CD4-positive, alpha-beta T cell (primary cell): ENCODE data around the gene ECT2L. TPM values are rescaled to one million over a fixed set of nuclear protein-coding genes. Genes with fewer than 3 reads are reported as not detected.

Experiments used
- ATAC-seq: fragments of 200-7000 bp; cut with Tn5 transposase; one replicate; pipeline ENCODE4 v1.10.0; 2022; ENCODE audit warnings: mild to moderate bottlenecking; ENCODE audit not compliant: poor library complexity
- CTCF ChIA-PET: fragments of 350-600 bp; sonication (Branson Sonifier 250); formaldehyde crosslinking; loops from one replicate; lab custom pipeline; 2021; ENCODE audit warnings: antibody characterized with exemption, inconsistent platforms; lab: Charles Lee
- POLR2A ChIA-PET: fragments of 350-600 bp; sonication (Branson Sonifier 250); formaldehyde crosslinking; loops from one replicate; lab custom pipeline; 2021; ENCODE audit warnings: antibody characterized with exemption, inconsistent platforms; lab: Charles Lee
- DNase-seq, 14 experiments: peaks; one replicate each; pipeline ENCODE4 v3.0.0-alpha.2; 2013 to 2020; ENCODE audit warnings: mixed read lengths in 2 of 14
- H3K27ac ChIP-seq, 2 donors: one replicate each; pipeline versions ENCODE4 v1.5.1 to v1.7.0; 2013; ENCODE audit warnings: low read length in 2 of 2, low read depth in 1 of 2, mild to moderate bottlenecking in 1 of 2
- H3K27me3 ChIP-seq, 2 experiments: 1 replicate in 1 of 2; 2 replicates in 1 of 2; pipeline versions ENCODE4 v1.6.1 to v1.7.0; 2013; ENCODE audit warnings: low read length in 2 of 2, control low read depth in 1 of 2, mild to moderate bottlenecking in 1 of 2, moderate library complexity in 1 of 2; ENCODE audit not compliant: insufficient read depth in 2 of 2, control insufficient read depth in 1 of 2
- H3K36me3 ChIP-seq: one replicate; pipeline ENCODE4 v1.6.1; 2013; ENCODE audit warnings: low read length, control low read depth; ENCODE audit not compliant: insufficient read depth
- H3K4me1 ChIP-seq: one replicate; pipeline ENCODE4 v1.6.1; 2013; ENCODE audit warnings: low read length, control low read depth; ENCODE audit not compliant: insufficient read depth
- H3K4me3 ChIP-seq: one replicate; pipeline ENCODE4 v1.5.1; 2013; ENCODE audit warnings: mild to moderate bottlenecking, low read length, moderate library complexity
- H3K9me3 ChIP-seq, 2 experiments: 1 replicate in 1 of 2; 2 replicates in 1 of 2; pipeline versions ENCODE4 v1.6.1 to v1.7.0; 2013; ENCODE audit warnings: low read length in 2 of 2, mild to moderate bottlenecking in 2 of 2, control low read depth in 1 of 2, moderate library complexity in 1 of 2; ENCODE audit not compliant: control insufficient read depth in 1 of 2, insufficient read depth in 1 of 2
- H3K27ac Mint-ChIP-seq: one replicate; pipeline ENCODE4 v1.8.0; 2020; ENCODE audit warnings: mixed read lengths
- H3K27me3 Mint-ChIP-seq: one replicate; pipeline ENCODE4 v1.8.0; 2021; ENCODE audit warnings: mixed read lengths
- H3K36me3 Mint-ChIP-seq: one replicate; pipeline ENCODE4 v1.8.0; 2021; ENCODE audit warnings: low read depth, mixed read lengths
- H3K4me1 Mint-ChIP-seq: one replicate; pipeline ENCODE4 v1.8.0; 2021; ENCODE audit warnings: low read depth, mixed read lengths
- H3K4me3 Mint-ChIP-seq: one replicate; pipeline ENCODE4 v1.8.0; 2020; ENCODE audit warnings: mild to moderate bottlenecking, mixed read lengths
- H3K9me3 Mint-ChIP-seq: one replicate; pipeline ENCODE4 v1.8.0; 2020; ENCODE audit warnings: mixed read lengths
- intact Hi-C, 2 experiments: fragments of 100-400 bp; cut with DNase I in 1 of 2; cut with micrococcal nuclease in 1 of 2; formaldehyde crosslinking; loops; one replicate each; pipeline versions ENCODE4 v1.15.1 to v1.9.0; 2023 to 2025; cut with DNase I, micrococcal nuclease
- polyA plus RNA-seq, 2 donors: library from polyadenylated mRNA; unstranded; fragments of 120-200 nt; gene quantifications; one replicate each; pipeline ENCODE4 v1.2.1, GENCODE V29; 2013
- total RNA-seq, 174 experiments: library from RNA in 2 of 174; stranded (reverse) in 2 of 174; gene quantifications; one replicate each; pipeline ENCODE4 v1.2.3 and lab custom pipeline; 2021 to 2026
- TF ChIP-seq, protein P1 (sequence below): fragments of 200-600 bp; IDR thresholded peaks from one replicate; pipeline ENCODE4 v1.8.0; 2022; ENCODE audit warnings: antibody characterized with exemption, mild to moderate bottlenecking

ECT2L gene, protein sequence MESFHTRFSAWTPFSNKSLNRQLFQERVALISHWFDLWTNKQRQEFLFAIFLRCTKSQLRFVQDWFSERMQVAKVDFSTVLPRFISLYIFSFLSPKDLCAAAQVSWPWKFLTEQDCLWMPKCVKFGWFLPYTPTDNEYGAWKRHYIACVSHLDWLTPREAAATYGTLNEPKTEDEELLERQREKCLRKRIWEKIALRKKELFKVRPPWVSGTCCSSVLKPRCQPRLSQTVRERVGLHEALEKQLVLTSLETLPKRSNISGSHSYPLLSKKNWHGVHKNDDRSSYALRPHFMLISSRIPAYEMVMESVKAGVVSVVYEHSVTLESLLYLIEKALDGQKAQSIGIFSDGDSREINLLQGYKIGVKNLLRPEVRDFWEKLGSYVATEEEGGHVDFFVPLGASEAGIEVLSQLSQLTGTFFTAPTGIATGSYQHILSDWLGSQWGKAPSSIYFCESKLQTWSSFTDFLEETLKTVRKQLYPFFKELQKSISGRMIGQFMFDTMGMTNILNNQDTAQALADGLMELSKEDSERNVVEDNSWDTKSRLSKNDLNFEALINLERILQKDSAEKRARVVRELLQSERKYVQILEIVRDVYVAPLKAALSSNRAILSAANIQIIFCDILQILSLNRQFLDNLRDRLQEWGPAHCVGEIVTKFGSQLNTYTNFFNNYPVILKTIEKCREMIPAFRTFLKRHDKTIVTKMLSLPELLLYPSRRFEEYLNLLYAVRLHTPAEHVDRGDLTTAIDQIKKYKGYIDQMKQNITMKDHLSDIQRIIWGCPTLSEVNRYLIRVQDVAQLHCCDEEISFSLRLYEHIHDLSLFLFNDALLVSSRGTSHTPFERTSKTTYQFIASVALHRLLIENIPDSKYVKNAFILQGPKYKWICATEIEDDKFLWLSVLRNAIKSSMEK
- not detected for total RNA-seq
- polyA plus RNA-seq (2013, experiment 1 of 2) = 0.20 TPM
- polyA plus RNA-seq (2013, experiment 2 of 2) = 0.33 TPM
- 0 to 0.69 (median 0.10) reads per million in 172 experiments for total RNA-seq (lab: John Stamatoyannopoulos, UW)

DNA sequence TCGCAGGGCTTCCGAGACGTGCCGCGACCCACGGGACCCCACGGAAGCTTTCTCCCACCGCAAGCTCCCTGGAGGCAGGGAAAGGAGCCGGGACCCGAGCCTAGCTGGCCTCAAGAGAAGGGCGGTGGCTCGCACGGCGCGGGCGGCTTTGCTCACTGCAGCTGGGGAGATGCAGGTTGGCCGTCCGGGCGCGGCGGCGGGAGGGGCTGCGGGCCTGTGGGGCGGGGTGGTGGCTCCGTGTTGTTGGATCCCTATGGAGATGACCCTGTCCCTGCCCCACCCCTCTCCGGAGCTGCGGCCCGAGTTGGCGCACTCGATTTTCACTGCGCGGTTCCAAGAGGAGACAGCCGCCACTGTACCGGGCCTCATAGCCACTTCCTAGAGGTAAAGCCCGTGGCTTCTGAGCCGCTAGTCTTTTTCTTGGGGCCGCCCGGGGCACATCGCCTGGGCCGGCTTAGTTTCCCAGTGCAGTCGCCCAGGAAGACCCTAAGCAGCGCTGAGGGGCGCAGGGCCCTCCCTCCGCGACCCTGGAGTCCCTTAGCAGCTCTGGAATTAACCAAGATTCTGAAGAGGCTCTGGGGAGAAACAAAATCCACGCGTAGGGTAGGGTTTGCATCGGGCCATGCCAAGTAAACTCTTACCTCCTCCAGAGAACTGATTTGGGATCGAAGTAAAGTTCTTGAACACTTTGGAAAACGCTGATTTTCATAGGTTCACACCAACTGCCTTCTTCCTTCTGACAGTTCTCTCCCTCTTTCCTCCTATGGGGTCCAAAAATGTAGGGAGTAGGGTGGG is at the start of gene ECT2L:
ECT2L (plus strand) TSS at position 279 of the 795 bp plus-strand sequence. CDS start 17,188 bp downstream, outside the sequence.
- CTCF ChIA-PET = no interaction called here

DNA sequence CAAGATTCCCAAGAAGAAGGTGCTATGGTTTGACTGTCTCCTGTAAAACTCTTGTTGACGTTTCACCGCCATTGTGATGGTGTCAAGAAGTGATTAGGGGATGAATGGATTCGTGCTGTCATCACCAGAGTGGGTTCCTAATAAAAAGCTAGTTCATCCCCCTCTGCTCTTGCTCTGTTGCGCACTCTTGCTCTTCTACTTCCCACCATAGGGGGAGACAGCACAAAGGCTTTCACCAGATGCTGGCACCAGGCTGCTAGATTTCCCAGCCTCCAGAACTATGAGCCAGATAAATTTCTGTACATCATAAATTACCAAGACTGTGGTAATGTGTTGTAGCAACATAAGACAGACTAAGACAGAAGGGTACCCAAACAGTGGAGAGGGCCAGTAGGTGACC is 43.9 kb upstream of the ECT2L start:
- Mint-ChIP-seq H3K27me3 (no peaks in the 10 kb centered on the region), H3K9me3 (no peaks in the 10 kb centered on the region), H3K4me1 (no peaks in the 10 kb centered on the region), H3K4me3 (no peak overlapping the region), H3K27ac (no peak overlapping the region), H3K36me3 (no peaks in the 10 kb centered on the region)
- POLR2A ChIA-PET = no interaction called here
- H3K4me1 ChIP-seq = no peaks in the 10 kb centered on the region
- H3K4me3 ChIP-seq = no peak overlapping the region
- TF ChIP-seq, protein P1, sequence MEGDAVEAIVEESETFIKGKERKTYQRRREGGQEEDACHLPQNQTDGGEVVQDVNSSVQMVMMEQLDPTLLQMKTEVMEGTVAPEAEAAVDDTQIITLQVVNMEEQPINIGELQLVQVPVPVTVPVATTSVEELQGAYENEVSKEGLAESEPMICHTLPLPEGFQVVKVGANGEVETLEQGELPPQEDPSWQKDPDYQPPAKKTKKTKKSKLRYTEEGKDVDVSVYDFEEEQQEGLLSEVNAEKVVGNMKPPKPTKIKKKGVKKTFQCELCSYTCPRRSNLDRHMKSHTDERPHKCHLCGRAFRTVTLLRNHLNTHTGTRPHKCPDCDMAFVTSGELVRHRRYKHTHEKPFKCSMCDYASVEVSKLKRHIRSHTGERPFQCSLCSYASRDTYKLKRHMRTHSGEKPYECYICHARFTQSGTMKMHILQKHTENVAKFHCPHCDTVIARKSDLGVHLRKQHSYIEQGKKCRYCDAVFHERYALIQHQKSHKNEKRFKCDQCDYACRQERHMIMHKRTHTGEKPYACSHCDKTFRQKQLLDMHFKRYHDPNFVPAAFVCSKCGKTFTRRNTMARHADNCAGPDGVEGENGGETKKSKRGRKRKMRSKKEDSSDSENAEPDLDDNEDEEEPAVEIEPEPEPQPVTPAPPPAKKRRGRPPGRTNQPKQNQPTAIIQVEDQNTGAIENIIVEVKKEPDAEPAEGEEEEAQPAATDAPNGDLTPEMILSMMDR = no peak
- H3K36me3 ChIP-seq = no peaks in the 10 kb centered on the region
- intact Hi-C loops = no loop called here
- DNase-seq (no peak), ATAC-seq (no peak)
- no peaks in the 10 kb centered on the region for H3K27me3 ChIP-seq
- CTCF ChIA-PET = no interaction called here
- no peak overlapping the region for H3K27ac ChIP-seq
- H3K9me3 ChIP-seq = no peaks in the 10 kb centered on the region

More for the DNA sequence above, at the start of gene ECT2L:
- peaks cover 0 to 11% of the 10 kb centered on the region in 2 experiments for H3K27me3 ChIP-seq
- H3K36me3 Mint-ChIP-seq = peaks cover 31% of the 10 kb centered on the region
- peaks cover 0 to 8% of the 10 kb centered on the region in 2 experiments for H3K9me3 ChIP-seq
- TF ChIP-seq, protein P1 = no peak
- no peak within 1 kb of the TSS for H3K27ac ChIP-seq
- H3K9me3 Mint-ChIP-seq = no peaks in the 10 kb centered on the region
- no peak within 1 kb of the TSS for H3K4me3 Mint-ChIP-seq
- H3K4me1 ChIP-seq = no peaks in the 10 kb centered on the region
- no peak for ATAC-seq
- intact Hi-C loops = no loop called here
- POLR2A ChIA-PET = no interaction called here
- no peak for DNase-seq
- H3K36me3 ChIP-seq = peaks cover 18% of the 10 kb centered on the region
- H3K4me3 ChIP-seq = no peak within 1 kb of the TSS
- no peak within 1 kb of the TSS for H3K27ac Mint-ChIP-seq
- H3K27me3 Mint-ChIP-seq = peaks cover 19% of the 10 kb centered on the region
- H3K4me1 Mint-ChIP-seq = no peaks in the 10 kb centered on the region

DNA sequence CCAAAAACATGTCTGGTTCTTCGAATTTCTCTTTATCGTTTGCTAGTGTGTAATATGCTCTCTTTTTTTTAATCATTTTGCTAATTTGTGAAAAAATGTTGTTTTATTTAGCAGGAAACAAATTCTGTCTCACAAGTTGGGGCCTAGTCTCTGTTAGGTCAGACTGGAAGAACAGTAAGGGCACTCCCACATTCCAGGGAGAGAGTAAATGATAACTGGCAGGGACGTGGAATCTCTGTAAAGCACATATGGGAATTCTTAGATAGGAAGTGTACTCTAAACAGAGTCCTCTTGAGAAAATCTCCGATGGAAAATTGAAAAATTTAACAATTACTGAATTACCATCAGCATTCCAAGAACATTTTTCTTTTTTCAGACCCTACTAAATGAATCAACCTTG is 38.8 kb upstream of the ECT2L start:
- TF ChIP-seq, protein P1 = no peak
- no peaks in the 10 kb centered on the region for H3K9me3 ChIP-seq
- H3K36me3 ChIP-seq = no peaks in the 10 kb centered on the region
- no peaks in the 10 kb centered on the region for H3K9me3 Mint-ChIP-seq
- no peak overlapping the region for H3K27ac Mint-ChIP-seq
- CTCF ChIA-PET = no interaction called here
- H3K36me3 Mint-ChIP-seq = no peaks in the 10 kb centered on the region
- H3K4me1 Mint-ChIP-seq = no peaks in the 10 kb centered on the region
- H3K4me3 Mint-ChIP-seq = no peak overlapping the region
- intact Hi-C loops = no loop called here
- ATAC-seq (no peak), DNase-seq (no peak)
- no peaks in the 10 kb centered on the region for H3K27me3 Mint-ChIP-seq
- no peaks in the 10 kb centered on the region for H3K4me1 ChIP-seq
- no peak overlapping the region for H3K27ac ChIP-seq
- POLR2A ChIA-PET = no interaction called here
- H3K4me3 ChIP-seq = no peak overlapping the region
- no peaks in the 10 kb centered on the region for H3K27me3 ChIP-seq
